KG1 (cell line): ENCODE results near the gene PRKCZ.

ENCODE experiments used
- DNase-seq: peaks from one replicate; lab custom pipeline; 2025; lab: John Stamatoyannopoulos, UW

PRKCZ gene

DNA sequence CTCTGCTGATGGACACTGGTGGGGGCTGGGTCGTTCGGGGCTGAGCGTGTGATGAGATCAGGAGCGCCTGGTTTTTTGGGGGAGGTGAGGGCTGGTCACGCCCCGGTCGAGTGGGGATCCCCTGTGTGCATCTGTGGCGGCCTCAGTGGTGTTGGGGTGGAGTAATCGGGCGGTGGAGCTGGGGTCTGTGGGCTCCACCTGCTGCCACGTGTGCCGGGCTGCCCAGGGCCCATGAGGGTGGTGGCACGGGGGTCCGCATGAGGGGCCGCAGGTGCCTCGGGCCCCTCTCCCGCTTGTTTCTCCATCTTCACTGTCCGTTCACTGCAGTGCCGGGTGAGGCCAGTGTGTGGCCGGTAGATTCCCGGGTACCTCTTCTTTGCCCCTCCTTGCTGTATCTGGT, 17.2 kb downstream of the PRKCZ start:
- DNase-seq, result no peak

DNA sequence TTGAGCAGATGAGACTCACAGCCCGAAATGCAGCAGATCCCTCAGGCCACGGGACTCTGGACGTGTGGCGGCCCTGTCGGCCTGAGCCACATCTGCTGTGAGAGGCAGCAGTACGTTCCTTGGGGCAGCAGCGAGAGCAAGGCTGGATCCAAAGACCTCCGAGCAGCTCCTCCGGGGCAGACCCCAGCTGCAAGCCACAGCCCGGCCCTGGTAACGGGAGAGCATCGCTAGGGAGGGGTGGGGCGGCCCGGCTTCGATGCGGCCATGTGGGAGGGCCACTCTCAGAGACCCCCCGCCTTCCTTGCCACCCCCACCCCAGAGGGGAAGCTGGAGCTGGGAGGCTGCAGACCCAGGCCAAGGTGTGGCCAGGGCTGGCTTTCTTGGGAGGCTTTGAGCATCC, 17.8 kb downstream of the PRKCZ start:
- DNase-seq, result no peak

DNA sequence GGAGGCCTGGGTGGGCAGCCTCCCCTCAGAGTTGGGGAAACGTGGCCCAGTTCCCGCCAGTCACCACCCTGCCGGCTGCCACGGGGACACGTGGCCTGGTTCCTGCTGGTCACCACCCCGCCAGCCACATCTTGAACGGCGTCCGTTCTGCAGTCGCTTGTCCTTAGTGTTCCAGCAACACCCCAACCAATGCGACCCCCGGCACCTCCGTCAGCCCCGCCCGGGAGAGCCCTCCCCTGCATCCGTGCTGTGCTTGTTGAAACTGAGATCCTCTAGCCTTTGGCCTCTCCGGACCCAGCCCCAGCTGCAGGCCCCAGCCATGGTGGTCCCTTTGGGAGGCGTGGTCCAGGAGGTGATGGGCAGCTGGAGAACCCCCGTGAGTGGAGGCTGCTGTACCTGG, 18.7 kb downstream of the PRKCZ start:
- no peak for DNase-seq

DNA sequence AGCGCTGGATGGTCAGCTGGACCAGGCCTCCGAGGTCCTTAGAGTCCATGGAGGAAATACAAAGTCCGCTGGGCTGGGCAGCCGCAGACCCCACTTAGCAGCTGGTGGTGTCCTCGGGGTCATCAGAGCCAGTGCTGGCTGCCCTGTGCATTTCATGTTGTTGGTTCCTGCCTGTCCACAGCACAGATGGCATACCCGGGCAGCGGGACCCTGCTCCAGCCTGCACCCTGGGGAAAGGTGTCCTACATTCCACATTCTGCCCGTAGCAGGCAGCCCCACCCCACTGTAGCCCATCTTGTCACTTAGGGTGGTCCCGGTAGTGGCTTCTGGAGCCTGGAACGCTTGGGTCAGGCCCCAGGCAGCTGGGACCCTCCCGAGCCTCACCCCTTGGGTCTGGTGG, 19.8 kb downstream of the PRKCZ start:
- DNase-seq, result no peak

DNA sequence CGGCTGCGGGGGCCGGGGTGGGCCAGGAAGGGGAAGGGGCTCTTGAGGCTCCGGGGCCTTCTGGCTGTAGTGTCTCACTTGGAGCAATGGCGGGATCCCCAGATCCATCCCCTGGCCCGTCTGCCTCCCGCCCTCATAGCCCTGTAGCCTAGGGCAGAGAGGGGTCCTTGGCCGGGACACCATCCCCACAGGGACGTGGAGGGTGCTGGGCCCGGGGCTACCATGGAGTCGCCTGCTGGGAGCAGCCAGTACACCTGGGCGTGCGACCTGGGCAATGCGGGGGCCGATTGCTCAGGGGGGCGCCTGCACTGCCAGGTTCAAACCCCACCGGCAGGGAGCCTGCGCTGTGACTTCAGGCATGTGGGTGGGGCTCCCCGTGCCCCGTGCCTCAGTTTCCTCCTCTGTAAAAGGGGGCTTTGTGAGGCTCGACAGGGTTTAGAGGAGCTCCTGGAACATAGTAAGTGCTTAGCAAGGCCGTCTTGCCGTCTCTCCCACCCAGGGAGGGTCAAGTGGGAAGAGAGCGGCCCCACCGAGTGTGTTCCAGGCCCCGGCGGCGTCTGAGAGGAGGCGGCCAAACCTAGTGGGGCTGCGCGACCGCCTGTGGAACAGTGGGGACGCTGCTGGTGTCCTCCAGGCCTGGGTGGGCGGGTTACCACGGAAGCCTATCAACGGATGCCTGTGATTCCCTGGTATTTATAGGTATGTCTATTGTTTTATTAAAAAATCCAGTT, 20.8 kb downstream of the PRKCZ start:
- no peak for DNase-seq

DNA sequence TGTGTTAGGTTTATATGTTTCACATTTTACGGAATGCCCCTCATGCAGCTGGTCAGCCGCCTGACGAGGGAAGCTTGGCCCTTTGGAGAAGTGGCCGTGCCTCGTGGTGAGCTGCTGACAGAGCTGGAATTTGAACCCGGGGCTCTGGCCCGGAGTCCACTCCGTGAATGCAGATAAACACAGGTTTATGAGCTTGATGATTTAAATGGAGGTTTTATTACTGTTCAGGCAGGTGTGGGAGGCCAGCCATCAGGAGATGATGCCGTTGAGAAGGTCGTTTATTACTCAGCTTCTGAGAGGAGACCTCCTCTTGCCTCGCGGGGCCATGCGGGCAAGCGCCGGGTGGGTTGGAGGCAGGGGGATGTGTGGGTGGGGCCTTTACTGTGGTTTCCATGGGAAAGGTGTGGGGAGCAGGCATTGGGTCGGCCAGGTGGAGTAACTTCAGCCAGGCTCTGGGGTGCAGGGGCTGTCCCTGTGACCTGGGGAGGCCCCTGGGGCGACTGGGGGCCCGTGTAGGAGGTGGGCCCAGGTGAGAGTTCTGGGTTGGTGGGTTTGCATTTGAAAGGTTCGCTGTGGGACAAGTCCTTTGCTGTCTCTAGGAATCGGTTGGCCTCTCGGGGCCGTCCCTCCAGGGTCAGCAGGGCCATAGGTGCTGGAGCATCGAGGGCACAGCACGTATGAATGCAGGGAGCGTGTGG, 22.0 kb downstream of the PRKCZ start:
- no peak for DNase-seq

DNA sequence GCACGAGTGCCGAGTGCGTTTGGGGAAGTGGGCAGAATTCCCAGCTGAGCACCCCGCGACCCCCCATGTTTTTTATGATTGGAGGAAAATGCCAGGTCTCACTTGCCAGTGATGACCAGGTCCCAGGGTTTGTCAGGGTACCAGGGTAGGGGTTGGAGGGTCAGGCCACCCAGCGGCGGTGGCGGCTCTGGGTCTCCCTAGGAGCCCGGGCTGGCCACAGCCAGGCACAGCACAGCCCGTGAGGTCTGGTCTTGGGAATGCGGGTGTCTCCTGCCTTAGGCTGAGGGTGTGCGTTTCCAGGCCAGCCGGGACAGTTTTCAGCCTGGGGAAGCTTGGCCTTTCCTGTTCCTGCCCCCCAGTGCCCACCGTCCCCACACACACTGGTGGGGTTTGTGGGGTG, 22.7 kb downstream of the PRKCZ start:
- no peak for DNase-seq

DNA sequence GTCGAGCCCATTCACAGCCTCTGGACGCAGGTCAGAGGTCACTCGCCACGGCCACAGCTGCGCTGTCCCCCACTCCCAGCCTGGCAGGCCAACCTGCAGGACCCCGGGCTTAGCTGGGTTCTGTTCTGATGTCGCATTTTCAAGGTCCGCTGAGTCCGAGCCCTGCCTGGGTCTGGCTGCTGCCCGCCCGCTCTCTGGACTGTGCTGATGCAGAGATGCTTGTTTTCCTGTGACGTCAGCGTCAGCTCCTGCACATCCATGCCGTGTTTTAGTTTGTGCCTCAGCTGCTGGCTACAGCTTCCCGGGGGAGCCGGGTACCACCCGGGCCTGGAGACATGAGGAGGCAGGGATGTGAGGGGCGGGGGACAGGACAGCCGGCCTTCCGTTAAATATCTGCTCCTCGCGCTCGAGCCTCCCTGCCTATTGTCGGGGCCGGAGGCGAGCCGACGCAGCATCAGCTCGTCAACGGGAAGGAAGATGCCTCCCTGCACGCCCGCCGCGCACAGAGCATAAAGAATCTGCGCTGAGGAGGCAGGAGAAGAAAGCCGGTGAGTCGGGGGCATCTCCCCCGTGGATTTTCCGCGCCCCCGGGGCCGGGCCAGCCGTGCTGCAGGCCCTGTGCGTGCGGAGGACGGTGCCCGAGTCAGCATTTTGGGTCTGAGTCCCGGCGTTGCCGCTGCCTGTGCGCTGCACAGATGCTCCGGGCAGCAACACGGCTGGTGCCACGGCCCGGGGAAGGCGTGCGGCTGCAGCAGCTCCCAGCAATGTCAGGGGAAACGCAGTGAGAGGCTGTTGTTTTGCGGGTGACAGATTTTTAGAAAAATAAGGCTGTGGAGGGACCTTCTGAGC, 23.4 kb downstream of the PRKCZ start:
- DNase-seq, result no peak

DNA sequence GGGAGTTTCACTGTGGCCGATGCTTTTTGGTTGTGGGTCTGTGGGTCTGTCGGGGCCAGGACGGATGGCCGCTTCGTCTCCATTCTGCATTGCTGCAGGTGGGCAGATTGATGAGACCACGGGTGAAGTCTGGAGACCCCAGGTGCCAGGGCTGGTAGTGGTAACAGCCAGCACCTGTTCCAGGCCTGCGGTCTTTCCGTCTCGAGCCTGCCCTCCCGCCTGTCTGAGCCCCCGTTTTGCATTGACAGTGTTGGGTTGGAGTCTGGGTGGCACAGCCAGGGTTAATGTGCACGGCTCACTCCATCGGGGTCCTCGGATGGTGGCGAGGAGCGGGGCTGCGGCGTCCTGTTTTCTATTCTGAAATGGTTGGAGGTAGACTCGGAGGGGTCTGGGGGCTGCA, 24.2 kb downstream of the PRKCZ start:
- DNase-seq, result no peak

DNA sequence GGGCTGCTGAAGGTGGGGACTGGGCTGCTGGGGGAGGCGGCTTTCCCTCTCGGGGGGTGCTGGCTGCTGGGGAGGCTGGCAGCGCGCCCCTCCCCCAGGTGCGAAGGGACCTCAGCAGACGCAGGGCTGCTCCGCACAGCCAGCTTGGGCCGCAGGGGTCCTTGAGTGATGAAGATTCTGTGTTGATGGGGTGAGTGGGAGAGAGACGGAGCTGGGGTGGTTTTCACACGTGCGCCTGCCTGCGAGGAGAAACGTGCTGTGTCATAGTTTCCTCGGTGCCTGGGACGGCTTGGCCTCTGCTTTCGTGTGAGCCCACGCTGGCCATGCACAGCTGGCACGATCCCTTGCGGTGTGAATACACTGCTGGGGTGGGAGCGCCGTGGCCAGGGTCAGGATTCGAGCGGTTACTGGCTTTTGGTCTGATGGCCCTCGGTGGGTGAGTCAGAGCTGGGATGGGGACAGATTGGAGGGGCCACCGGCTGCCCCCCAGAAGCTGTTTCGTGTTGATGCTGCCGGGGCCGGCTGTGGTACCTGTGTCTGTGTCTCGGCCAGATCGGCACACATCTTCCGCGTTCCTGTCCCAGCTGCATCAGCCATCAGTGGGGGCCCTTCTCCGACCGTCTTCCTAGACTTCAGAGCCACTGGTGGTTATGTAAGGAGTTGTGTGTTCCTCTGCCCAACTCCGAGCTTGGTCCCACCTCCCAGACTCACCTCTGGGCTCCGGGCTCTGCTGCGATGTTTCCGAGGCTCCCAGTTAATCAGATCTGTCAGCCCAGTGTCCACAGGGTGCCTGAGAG, 24.9 kb downstream of the PRKCZ start:
- no peak for DNase-seq

DNA sequence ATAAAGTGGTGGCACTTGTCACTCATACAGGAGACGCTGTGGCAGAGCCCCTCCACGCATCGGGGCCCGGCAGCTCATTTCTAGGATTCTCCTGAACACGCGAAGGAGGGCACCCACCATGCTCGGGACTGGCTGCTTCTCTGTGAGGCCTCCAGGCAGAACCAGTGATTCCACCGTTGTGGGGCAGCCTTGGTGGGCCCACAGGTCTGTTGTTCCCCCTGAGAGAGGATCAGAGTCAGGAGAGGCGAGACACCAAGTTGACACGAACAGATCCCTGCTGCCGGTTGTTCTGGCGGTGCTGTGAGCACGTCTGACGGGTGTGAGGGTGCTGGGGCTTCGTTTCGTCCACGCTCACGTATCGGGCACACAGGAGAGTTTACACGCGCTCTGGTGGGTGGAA, 26.6 kb downstream of the PRKCZ start:
- DNase-seq, result no peak

DNA sequence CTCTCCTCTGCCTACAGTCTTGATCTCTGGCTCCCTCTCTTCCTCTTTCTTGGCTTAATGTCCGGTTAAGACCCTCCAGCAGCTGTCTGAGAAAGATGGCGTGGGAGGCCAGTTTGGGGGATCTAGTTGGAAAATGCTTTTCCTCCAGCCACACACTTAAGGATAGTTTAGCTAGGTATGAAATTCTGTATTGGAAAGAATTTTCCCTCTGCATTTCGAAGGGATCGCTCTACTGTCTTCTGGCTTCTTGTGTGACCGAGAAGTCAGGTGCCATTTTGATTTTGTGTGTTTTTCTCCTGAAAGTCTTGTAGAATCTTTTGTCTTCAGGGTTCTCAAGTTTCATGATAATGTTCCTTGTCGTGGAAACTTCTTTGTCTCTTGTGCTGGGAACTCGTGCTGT, 28.0 kb downstream of the PRKCZ start:
- no peak for DNase-seq

DNA sequence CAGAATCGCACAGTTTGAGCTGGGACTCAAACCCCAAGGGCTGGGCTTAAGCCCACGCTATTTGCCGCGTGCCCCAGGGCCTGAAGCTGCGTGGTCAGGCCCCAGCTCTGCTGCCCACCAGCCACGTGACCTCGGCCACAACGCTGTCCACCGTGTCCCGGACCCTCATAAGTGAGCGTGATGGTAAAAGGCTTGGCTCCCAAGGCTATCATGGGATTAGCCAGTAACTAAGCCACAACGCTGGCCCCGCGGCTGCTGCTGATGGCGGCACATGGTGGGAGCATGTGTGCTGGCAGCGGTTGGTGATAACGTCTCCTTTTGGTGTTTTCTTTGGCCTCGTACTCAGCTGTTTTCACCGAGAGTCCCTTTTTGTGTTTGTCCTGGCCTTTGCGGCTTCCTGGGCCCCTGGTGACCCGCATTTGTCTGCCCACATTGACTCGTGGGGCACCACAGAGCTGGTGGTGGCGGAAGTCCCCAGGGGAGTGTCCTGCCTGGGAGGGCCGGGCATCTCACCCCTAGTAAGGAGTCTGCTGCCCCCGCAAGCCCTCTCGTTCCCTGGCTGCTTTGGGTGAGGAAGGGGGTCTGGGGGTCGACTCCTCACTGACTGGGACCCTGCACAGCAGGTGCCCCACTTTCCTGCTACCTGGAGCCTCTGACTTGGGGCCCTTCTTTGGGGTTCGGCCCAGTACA, 29.3 kb downstream of the PRKCZ start:
- no peak for DNase-seq

DNA sequence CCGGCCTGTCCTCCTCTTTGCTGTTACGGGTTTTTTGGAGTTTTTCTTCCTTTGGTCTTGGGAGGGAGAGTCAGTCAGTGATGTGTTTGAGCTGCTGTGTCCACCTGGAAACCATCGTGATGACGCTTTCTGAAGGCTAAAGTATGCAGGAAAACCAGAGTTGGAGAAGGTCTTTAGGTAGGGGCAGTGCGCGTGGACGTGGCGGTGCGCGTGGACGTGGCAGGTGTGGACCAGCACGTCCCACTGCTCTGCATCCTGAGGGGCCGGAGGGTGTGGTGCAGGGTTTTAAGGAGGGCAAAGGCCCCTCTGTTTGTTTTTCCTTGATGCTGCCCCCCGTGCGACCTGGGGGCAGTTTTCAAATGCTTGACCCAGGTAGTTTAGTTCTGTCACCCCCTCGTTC, 29.9 kb downstream of the PRKCZ start:
- DNase-seq, result no peak

DNA sequence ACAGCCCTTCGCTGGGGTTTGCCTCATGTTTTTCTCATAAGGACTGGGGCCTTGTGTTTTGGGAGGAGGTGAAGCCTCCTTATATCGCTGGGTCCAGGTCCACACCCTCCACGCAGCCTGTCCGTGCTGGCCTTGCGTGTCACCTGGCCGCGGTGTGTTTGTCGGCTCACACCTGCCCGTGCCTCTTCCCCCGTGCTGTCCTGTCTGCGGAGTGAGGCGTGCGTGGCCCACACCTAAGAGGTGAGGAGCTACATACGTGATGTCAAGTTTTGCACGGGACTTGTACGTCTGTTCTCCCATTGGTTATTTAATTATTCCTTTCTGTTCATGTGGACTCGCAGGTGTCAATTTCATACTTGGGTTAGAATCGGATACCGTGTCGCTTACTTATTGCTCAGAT, 30.7 kb downstream of the PRKCZ start:
- DNase-seq, result no peak

DNA sequence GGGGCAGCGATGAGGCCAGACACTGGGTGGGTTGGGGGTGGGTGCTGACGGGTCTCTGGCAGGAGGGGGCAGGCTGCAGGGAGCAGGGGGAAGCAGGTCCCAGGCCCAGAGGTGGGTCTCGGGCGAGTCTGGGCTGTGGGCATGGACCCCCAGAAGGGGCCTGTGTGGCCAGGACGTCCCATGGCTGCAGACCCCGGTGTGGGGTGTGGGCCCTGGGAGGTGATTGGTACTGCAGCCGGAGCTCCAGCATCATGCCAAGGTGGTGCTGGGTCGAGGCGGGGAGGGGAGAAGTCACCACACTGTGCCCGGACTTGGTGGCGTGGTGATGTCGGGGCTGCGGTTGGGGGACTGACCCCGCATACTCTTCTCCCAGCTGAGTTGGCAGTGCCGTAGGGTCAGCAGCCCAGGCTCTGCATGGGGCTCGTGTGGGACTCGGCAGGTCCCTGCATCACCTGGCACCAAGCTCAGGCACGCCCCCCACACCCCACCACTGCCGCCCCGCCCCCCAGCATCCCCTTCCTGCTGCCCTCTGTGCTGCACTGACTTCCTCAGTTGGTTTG, 31.2 kb downstream of the PRKCZ start:
- no peak for DNase-seq

DNA sequence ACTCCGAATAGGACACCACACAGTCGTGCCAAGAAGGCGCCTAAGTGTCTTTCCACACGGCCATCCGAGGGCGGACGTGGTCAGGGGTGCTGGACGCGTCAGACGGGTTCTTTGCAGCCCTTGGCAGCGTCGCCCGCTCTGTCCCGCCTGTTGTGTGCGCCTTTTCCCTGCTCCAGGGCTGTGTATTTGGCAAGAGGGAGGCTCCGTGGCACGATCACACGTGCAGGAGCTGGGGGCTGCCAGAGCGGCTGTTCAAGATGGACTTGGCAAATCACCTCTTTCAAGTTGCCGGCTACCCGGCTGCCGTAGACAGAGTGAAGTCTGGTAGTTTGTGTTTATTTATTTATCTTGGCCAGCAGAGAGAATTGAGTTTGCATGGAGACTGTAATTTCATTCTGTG, 31.9 kb downstream of the PRKCZ start:
- DNase-seq, result no peak

DNA sequence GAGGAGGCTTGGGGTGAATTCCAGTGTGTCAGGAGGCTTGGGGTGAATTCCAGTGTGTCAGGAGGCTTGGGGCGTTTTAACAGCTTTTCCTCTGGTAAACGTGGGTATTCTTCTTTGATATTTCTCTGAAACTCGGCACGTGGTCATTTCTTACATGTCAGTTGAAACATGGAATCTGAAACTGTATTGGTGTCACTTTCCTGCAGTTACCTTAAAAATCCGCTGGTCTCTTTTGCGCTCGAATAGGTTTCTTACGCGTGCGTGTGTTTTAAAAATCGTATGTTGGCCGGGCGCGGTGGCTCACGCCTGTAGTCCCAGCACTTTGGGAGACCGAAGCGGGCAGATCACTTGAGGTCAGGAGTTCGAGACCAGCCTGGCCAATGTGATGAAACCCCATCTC, 33.5 kb downstream of the PRKCZ start:
- no peak for DNase-seq

DNA sequence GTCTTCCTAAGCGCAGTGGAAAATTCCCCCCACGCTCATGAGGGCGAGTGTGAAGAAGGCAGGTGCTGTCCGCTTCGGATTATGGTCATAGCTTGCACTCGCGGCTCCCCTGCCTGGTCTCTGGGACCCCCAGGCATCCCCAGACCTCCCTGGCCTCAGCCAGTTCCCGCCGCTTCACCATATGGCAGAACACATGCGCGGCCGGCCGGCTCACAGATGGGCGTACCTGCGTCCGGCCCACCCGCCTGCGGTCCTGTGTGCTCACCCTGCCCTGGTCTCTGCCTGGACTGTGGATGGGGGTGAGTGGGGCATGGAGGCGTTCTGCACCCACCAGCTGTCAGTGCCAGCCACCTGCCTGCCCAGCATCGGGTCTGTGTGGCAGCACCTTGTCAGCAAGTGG, 34.1 kb downstream of the PRKCZ start:
- no peak for DNase-seq

DNA sequence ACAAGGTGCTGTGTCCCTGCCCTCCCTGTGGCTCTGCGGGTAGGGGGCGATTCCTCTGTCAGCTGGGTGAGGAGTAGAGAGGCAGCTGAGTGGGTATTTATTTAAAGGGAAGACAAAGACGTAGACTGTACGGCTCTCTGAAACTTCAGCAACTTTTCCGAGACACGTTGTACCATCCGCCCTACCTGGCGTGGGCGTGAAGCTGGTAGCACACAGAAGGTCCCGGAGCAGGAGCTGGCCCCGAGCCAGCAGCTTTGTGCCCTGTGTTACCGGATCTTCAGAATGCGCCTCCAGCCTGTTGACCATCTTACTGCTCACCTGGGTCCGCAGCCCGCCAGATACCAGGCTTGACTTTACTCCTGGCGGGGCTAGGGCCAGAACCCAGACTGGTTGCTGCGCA, 34.9 kb downstream of the PRKCZ start:
- DNase-seq, result no peak

DNA sequence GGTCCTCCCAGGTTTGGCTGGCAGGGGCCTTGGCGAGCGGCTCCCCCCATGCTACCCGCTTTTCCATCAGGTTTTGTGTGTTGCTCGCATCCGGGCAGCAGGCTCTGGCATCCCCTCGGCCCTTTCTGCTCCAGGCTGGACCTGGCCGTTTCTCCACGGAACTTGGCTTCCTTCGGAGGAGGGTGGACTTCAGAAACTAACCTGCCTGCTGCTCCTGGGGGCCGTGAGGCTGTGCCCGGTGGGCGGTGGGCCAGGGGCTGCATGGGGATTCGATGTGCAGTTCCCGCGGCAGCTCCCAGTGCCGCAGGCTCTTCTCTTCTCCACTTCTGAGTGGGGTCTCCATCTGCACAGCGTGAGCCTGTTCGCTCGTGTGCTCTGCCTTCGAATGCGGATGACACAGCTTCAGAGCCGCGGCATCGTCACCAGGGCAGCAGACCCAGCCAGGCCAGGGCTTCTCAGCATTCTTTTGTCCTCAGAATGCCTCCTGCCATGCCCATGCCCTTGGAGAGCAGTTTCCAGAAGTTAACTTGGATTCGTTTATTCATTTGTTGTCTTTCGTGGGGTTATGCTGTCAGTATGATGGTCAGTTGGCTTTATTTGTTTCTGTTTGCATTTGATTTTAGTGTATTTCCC, 36.4 kb downstream of the PRKCZ start:
- no peak for DNase-seq
